Activated CD4-positive, alpha-beta T cell treated with anti-CD3 and anti-CD28 coated beads for 36 hours (primary cell): ENCODE data around the gene GBA3. TPM values are rescaled to one million over a fixed set of nuclear protein-coding genes. Genes with fewer than 3 reads are reported as not detected.
A peak's percentile ranks its signal among the peaks of the same experiment; 100 is the strongest.

Experiments
- ATAC-seq: fragments of 200-7000 bp; cut with Tn5 transposase; one replicate; pipeline ENCODE4 v1.10.0; 2021; ENCODE audit warnings: mild to moderate bottlenecking, moderate library complexity
- CTCF ChIA-PET: fragments of 350-600 bp; sonication (Branson Sonifier 250); formaldehyde crosslinking; loops from one replicate; lab custom pipeline; 2021; ENCODE audit warnings: antibody characterized with exemption; lab: Charles Lee
- POLR2A ChIA-PET: fragments of 350-600 bp; sonication (Branson Sonifier 250); formaldehyde crosslinking; loops from one replicate; lab custom pipeline; 2021; ENCODE audit warnings: antibody characterized with exemption, inconsistent platforms; lab: Charles Lee
- DNase-seq: peaks from one replicate; pipeline ENCODE4 v3.0.0-alpha.2; 2020
- H3K27ac Mint-ChIP-seq: one replicate; pipeline ENCODE4 v1.8.0; 2021; ENCODE audit warnings: mixed read lengths
- H3K27me3 Mint-ChIP-seq: one replicate; pipeline ENCODE4 v1.8.0; 2021; ENCODE audit warnings: mixed read lengths
- H3K36me3 Mint-ChIP-seq: one replicate; pipeline ENCODE4 v1.8.0; 2021; ENCODE audit warnings: low read depth, mixed read lengths
- H3K4me1 Mint-ChIP-seq: one replicate; pipeline ENCODE4 v1.8.0; 2021; ENCODE audit warnings: mixed read lengths
- H3K4me3 Mint-ChIP-seq: one replicate; pipeline ENCODE4 v1.8.0; 2021; ENCODE audit warnings: mild to moderate bottlenecking, moderate library complexity, mixed read lengths
- H3K9me3 Mint-ChIP-seq: one replicate; pipeline ENCODE4 v1.8.0; 2021; ENCODE audit warnings: low read depth, mixed read lengths
- intact Hi-C, 2 experiments: fragments of 100-400 bp; cut with DNase I in 1 of 2; cut with micrococcal nuclease in 1 of 2; formaldehyde crosslinking; loops; one replicate each; pipeline versions ENCODE4 v1.14.2 to v1.15.1; 2022 to 2024; cut with DNase I, micrococcal nuclease
- total RNA-seq, 2 experiments: library from RNA; stranded (reverse); gene quantifications; one replicate each; pipeline ENCODE4 v1.2.3, GENCODE V29; 2021

GBA3 gene
- not detected for total RNA-seq

GRCh38 chr4:22692736-22693135 lies at the start of gene GBA3:
Gene GBA3, plus strand, starts transcription at chr4:22692937.
- Mint-ChIP-seq H3K27ac (no peak within 1 kb of the TSS), H3K27me3 (no peaks in the 10 kb centered on the region), H3K4me3 (no peak within 1 kb of the TSS), H3K4me1 (peaks cover 9% of the 10 kb centered on the region), H3K9me3 (no peaks in the 10 kb centered on the region), H3K36me3 (no peaks in the 10 kb centered on the region)
- DNase-seq (no peak), ATAC-seq (no peak)
- ChIA-PET POLR2A (no interaction called here), CTCF (interaction anchor here (0.9 to 2.6 kb wide), 5 partner anchors 12 to 902 kb away, joined by 3 to 13 read pairs (median 3); no protein-coding TSS in a partner anchor)
- intact Hi-C loops = loop anchor here (5.0 to 10.0 kb wide), 3 partner anchors 175 to 905 kb away; partner anchors contain the start of gene ADGRA3 (in 1 of the 2)

GRCh38 chr4:22643952-22644351 lies 48.8 kb upstream of the GBA3 start:
- Mint-ChIP-seq H3K4me3 (no peak overlapping the region), H3K4me1 (no peaks in the 10 kb centered on the region), H3K27me3 (no peaks in the 10 kb centered on the region), H3K36me3 (peaks cover 5% of the 10 kb centered on the region), H3K27ac (no peak overlapping the region), H3K9me3 (peaks cover 11% of the 10 kb centered on the region)
- ATAC-seq (no peak), DNase-seq (no peak)
- CTCF ChIA-PET = no interaction called here
- POLR2A ChIA-PET = no interaction called here
- intact Hi-C loops = no loop called here

- no peaks in the 10 kb centered on the region for H3K27me3 Mint-ChIP-seq
- intact Hi-C loops = no loop called here
- DNase-seq = no peak
- CTCF ChIA-PET = interaction anchor here (1.1 kb wide), 1 partner anchor 32 kb away, joined by 3 read pairs; no protein-coding TSS in a partner anchor
- peaks cover 8% of the 10 kb centered on the region for H3K9me3 Mint-ChIP-seq
- POLR2A ChIA-PET = no interaction called here
- no peaks in the 10 kb centered on the region for H3K4me1 Mint-ChIP-seq
- peaks cover 4% of the 10 kb centered on the region for H3K36me3 Mint-ChIP-seq
- no peak overlapping the region for H3K27ac Mint-ChIP-seq
- no peak for ATAC-seq
- no peak overlapping the region for H3K4me3 Mint-ChIP-seq
These were observed 47.1 kb upstream of the GBA3 start for GRCh38 chr4:22645481-22646182.

GRCh38 chr4:22648996-22649395 lies 43.7 kb upstream of the GBA3 start:
- H3K9me3 Mint-ChIP-seq = no peaks in the 10 kb centered on the region
- no peak overlapping the region for H3K4me3 Mint-ChIP-seq
- DNase-seq (no peak), ATAC-seq (no peak)
- no peaks in the 10 kb centered on the region for H3K36me3 Mint-ChIP-seq
- intact Hi-C loops = no loop called here
- H3K4me1 Mint-ChIP-seq = peaks cover 3% of the 10 kb centered on the region
- no peak overlapping the region for H3K27ac Mint-ChIP-seq
- ChIA-PET CTCF (no interaction called here), POLR2A (no interaction called here)
- no peaks in the 10 kb centered on the region for H3K27me3 Mint-ChIP-seq

- POLR2A ChIA-PET = no interaction called here
- Mint-ChIP-seq H3K4me1 (peaks cover 3% of the 10 kb centered on the region), H3K27me3 (no peaks in the 10 kb centered on the region)
These were observed 42.0 kb upstream of the GBA3 start for GRCh38 chr4:22650771-22651170.

GRCh38 chr4:22653752-22654151 lies 39.0 kb upstream of the GBA3 start:
- ChIA-PET POLR2A (interaction anchor here (0.6 kb wide), 1 partner anchor 864 kb away, joined by 3 read pairs; no protein-coding TSS in a partner anchor), CTCF (interaction anchor here (0.6 to 1.4 kb wide), 2 partner anchors 11 to 17 kb away, joined by 3 to 4 read pairs; no protein-coding TSS in a partner anchor)
- Mint-ChIP-seq H3K27ac (no peak overlapping the region), H3K4me3 (no peak overlapping the region), H3K4me1 (peaks cover 3% of the 10 kb centered on the region), H3K36me3 (no peaks in the 10 kb centered on the region), H3K9me3 (peaks cover 2% of the 10 kb centered on the region), H3K27me3 (no peaks in the 10 kb centered on the region)
- intact Hi-C loops = no loop called here
- DNase-seq (no peak), ATAC-seq (peak; percentile 23)

More at GRCh38 chr4:22650771-22651170, 42.0 kb upstream of the GBA3 start:
- intact Hi-C loops = no loop called here
- no peak overlapping the region for H3K4me3 Mint-ChIP-seq
- no peaks in the 10 kb centered on the region for H3K36me3 Mint-ChIP-seq
- ATAC-seq = no peak
- CTCF ChIA-PET = no interaction called here
- no peak overlapping the region for H3K27ac Mint-ChIP-seq
- DNase-seq = no peak
- H3K9me3 Mint-ChIP-seq = no peaks in the 10 kb centered on the region

- H3K9me3 Mint-ChIP-seq = no peaks in the 10 kb centered on the region
- no peak for DNase-seq
- intact Hi-C loops = no loop called here
- H3K4me1 Mint-ChIP-seq = no peaks in the 10 kb centered on the region
- H3K27ac Mint-ChIP-seq = no peak overlapping the region
- no peaks in the 10 kb centered on the region for H3K36me3 Mint-ChIP-seq
- no peaks in the 10 kb centered on the region for H3K27me3 Mint-ChIP-seq
- ChIA-PET POLR2A (no interaction called here), CTCF (no interaction called here)
- ATAC-seq = no peak
- no peak overlapping the region for H3K4me3 Mint-ChIP-seq
These were observed 31.3 kb upstream of the GBA3 start for GRCh38 chr4:22661443-22661842.

GRCh38 chr4:22667332-22667940 lies 25.3 kb upstream of the GBA3 start:
- POLR2A ChIA-PET = no interaction called here
- peaks cover 26% of the 10 kb centered on the region for H3K4me1 Mint-ChIP-seq
- no peak for ATAC-seq
- no peaks in the 10 kb centered on the region for H3K36me3 Mint-ChIP-seq
- intact Hi-C loops = no loop called here
- H3K4me3 Mint-ChIP-seq = no peak overlapping the region
- H3K27me3 Mint-ChIP-seq = no peaks in the 10 kb centered on the region
- H3K27ac Mint-ChIP-seq = no peak overlapping the region
- no peaks in the 10 kb centered on the region for H3K9me3 Mint-ChIP-seq
- DNase-seq = no peak
- CTCF ChIA-PET = interaction anchor here (0.6 to 1.1 kb wide), 3 partner anchors 9 to 373 kb away, joined by 3 read pairs; no protein-coding TSS in a partner anchor

- no peak for ATAC-seq
- H3K9me3 Mint-ChIP-seq = peaks cover 2% of the 10 kb centered on the region
These were observed 24.4 kb upstream of the GBA3 start for GRCh38 chr4:22668301-22668700.

GRCh38 chr4:22668702-22669101 lies 24.0 kb upstream of the GBA3 start:
- H3K4me1 Mint-ChIP-seq = peaks cover 39% of the 10 kb centered on the region
- no peak overlapping the region for H3K27ac Mint-ChIP-seq
- H3K4me3 Mint-ChIP-seq = no peak overlapping the region
- no peaks in the 10 kb centered on the region for H3K36me3 Mint-ChIP-seq
- ChIA-PET CTCF (interaction anchor here (0.5 to 1.4 kb wide), 2 partner anchors 12 to 37 kb away, joined by 3 to 4 read pairs; no protein-coding TSS in a partner anchor), POLR2A (no interaction called here)
- peaks cover 2% of the 10 kb centered on the region for H3K9me3 Mint-ChIP-seq
- ATAC-seq = no peak
- H3K27me3 Mint-ChIP-seq = no peaks in the 10 kb centered on the region
- intact Hi-C loops = no loop called here
- DNase-seq = no peak

More at GRCh38 chr4:22668301-22668700, 24.4 kb upstream of the GBA3 start:
- peak overlapping the region; percentile 25 for H3K27ac Mint-ChIP-seq
- ChIA-PET POLR2A (no interaction called here), CTCF (no interaction called here)
- H3K4me1 Mint-ChIP-seq = peaks cover 35% of the 10 kb centered on the region
- H3K4me3 Mint-ChIP-seq = no peak overlapping the region
- DNase-seq = no peak
- intact Hi-C loops = no loop called here
- H3K27me3 Mint-ChIP-seq = no peaks in the 10 kb centered on the region
- H3K36me3 Mint-ChIP-seq = no peaks in the 10 kb centered on the region

GRCh38 chr4:22670956-22671355 lies 21.8 kb upstream of the GBA3 start:
- ChIA-PET POLR2A (no interaction called here), CTCF (interaction anchor here (1.2 kb wide), 1 partner anchor 18 kb away, joined by 3 read pairs; no protein-coding TSS in a partner anchor)
- Mint-ChIP-seq H3K4me1 (peaks cover 51% of the 10 kb centered on the region), H3K27ac (peak overlapping the region; percentile 38), H3K27me3 (no peaks in the 10 kb centered on the region), H3K36me3 (no peaks in the 10 kb centered on the region), H3K9me3 (peaks cover 2% of the 10 kb centered on the region), H3K4me3 (no peak overlapping the region)
- DNase-seq (peak; percentile 16), ATAC-seq (peak; percentile 94)
- intact Hi-C loops = loop anchor here (5.0 to 10.0 kb wide), 2 partner anchors 156 to 169 kb away; partner anchors contain the start of gene ADGRA3 (in 1 of the 2)
